DMS153 treated with DMSO at 0.1 percent for 48 hours (cell line): ENCODE measurements around the gene ZNF460.
"Not testable (repeated sequence)": the region's sequence is repeated elsewhere in the genome, so short reads cannot be mapped to it uniquely, and the experiment has no call there.

Source experiments
- DNase-seq: peaks from one replicate; lab custom pipeline; 2025; ENCODE audit not compliant: unreplicated experiment; lab: John Stamatoyannopoulos, UW

ZNF460 gene

DNA sequence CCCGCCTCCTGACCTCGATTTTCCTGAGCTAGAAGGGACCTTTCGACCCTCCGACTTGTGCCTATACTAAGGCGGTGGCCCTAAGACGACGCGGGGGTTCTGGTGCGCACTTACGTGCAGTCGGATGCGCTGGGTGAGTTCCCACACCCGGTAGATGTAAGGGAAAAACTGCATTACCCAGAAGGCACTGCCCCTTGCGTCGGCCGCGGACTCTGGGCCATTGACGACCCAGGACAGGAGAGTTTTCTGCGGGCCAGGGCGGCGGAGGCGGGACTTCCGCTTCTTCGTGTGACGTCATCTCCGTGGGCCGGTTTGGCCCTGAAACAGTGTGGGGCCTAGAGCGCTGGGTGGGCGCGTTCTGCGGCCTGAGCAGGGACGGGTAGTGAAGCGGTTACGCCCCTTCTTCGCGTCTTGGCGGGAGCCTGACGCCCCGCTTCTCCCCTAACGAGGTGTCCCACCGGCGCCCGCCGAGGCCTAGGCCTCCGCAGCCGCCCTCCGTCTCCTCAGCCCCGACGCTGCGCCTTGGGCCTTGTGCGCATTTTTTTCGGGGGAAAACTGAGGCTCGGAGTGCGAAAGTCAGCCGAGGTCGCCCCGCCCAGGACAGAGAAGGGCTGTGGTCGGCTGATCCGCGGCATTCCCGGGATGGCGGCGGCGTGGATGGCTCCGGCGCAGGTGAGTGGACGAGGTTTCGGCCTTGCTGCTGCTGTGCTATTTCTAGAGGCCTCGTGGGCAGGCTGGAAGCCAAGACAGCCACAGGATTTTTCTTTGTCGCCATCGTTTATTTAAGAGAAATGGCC lies at the start of gene ZNF460:
ZNF460 (plus strand) TSS at position 321 of the 797 bp plus-strand sequence; CDS start at position 643, 322 bp downstream.
- peak; percentile 84 for DNase-seq

GRCh38 chr19:57231686-57232085 lies 48.6 kb upstream of the ZNF460 start:
- DNase-seq = no peak

DNA sequence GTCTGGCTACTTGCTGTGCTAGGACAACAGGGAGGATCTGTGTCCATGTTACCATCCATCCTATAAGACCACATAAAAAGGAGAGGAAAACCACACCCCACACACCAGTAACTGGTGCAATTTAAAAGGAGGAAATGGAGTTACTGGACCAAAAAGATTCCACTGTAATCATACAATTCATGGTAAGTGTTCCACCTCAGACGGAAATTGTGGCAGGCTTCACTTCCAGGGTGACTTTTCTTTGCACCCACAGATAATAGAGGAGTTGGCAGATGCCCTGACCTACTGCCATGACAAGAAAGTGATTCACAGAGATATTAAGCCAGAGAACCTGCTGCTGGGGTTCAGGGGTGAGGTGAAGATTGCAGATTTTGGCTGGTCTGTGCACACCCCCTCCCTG lies 47.1 kb upstream of the ZNF460 start:
- no peak for DNase-seq

GRCh38 chr19:57239982-57240310 lies 40.3 kb upstream of the ZNF460 start:
- DNase-seq = no peak

- peak; percentile 74 for DNase-seq
These were observed 39.8 kb upstream of the ZNF460 start, which contains the start of gene ZNF805 for GRCh38 chr19:57240311-57241090. Gene ZNF805 (plus strand): TSS chr19:57240632. CDS start chr19:57240892, 260 bp downstream.

DNA sequence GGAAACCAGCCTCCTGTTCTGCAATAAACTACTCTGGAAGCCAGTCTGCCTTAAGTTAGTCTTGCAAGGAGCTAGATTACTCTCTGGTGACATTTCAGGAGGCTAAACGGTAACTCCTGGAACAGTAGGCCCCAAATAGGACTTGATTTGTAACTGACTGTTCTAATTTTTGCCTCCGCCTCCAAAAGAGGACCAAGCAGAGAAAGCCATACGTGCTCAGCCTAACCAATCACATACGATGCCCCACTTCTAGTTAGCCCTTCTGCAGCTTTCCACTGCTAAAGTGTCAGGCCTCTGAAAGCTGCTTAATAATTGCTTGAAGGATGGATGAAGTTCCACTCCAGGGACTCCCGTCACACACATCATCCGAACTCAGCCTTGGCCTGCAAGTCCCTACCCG lies 39.1 kb upstream of the ZNF460 start:
- no peak for DNase-seq

GRCh38 chr19:57242821-57243220 lies 37.5 kb upstream of the ZNF460 start:
- DNase-seq = no peak

- DNase-seq = no peak
These were observed 35.8 kb upstream of the ZNF460 start for GRCh38 chr19:57244513-57244912.

DNA sequence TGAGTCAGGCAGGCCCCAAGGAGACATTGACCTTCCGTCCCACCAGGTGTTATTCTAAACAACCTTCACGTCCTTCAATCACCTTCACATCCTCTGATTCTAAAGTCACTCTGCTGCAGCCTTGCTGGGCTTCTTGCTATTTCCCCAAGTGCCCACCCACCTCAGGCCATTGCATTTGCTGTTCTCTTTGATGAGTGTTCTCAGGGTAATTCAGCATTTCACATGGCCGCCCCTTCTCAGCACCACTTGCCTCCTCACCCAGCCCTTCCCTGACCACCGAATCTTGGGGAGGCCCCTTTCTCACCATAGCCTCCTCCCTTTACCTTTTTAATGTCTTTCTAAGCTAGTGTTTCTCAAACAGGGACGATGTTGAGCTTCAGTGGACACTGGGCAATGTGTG lies 35.2 kb upstream of the ZNF460 start:
- no peak for DNase-seq

- no peak for DNase-seq
These were observed 34.3 kb upstream of the ZNF460 start for GRCh38 chr19:57245959-57246358.

GRCh38 chr19:57248646-57249045 lies 31.6 kb upstream of the ZNF460 start:
- DNase-seq = no peak

DNA sequence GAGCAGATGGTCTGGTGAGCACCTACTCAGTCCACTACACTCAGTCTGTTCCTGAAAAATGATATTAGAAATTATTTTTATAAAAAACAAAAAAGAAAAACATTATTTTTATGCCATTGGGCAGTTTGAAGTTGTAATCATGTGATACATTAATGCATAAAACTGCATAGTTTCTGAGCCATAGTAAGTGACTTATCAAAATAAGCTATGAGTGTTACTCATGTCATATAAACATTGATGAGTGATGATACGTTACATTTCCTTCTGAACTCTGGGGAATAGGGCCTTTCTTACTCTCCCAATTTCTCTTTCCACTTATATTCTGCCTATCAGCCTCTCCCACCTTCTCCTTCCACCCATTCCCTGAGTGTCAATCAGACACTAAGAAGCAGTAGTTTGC lies 31.0 kb upstream of the ZNF460 start:
- DNase-seq = no peak

DNA sequence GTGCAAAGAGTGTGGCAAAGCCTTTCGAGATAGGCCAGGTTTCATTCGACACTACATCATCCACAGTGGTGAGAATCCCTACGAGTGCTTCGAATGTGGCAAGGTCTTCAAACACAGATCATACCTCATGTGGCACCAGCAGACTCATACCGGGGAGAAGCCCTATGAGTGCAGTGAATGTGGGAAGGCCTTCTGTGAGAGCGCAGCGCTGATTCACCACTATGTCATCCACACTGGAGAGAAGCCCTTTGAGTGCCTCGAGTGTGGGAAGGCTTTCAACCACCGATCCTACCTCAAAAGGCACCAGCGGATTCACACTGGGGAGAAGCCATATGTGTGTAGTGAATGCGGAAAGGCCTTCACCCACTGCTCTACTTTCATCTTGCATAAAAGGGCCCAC lies 26.5 kb upstream of the ZNF460 start:
- not testable (repeated sequence) for DNase-seq

DNA sequence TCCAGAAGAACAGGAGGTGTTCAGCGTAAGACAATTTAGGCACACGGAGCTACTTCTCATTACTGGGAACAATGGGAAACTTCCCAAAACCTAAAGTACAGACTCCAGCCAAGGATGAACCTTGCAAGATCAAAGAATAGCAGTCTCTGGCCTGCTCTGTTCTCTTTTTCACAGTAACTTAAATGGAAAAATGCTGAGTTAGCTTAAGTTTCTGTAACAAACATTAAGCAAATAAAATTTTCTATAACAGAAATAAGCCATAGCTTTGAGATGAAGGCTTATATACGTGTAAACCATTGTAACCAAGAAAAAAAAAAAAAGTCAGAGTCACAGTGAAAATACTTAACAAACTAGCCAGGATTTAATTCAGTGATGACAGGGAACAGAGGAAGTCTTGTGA lies 18.2 kb upstream of the ZNF460 start:
- no peak for DNase-seq

DNA sequence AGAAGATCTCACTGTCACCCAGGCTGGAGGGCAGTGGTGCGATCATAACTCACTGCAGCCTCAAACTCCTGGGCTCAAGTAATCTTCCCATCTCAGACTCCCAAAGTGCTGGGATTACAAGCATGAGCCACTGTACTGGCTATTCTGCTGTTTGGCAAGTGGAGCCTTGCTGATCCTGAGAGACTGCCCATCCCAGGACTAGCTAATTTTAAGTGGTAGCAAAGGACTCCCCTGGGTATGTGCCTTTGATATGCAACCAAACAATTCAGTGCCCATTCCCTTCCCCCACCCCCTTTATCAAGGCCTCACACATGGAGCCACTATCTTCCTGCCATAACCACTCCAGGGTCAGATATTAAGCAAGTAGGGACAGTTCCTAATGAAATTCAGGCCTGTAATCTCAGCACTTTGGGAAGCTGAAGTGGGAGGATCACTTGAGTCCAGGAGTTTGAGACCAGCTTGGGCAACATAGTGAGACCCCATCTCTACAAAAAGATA lies 17.0 kb upstream of the ZNF460 start:
- DNase-seq = no peak

DNA sequence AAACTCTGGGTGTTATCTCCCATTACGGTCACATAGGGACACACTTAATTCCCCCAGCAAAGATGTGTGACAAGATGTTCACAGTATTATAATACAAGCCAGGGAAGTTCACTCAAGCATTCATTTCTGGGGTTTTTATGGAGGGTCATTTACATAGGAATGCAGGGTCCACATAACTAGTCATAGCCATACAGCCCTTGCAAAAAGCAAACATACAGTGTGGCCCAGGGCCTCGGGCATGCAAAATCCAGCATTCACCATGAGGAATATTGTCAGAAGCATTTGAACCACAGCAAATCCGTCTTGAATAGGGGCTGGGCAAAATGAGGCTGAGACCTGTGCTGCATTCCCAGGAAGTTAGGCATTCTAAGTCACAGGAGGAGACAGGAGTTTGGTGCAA lies 13.0 kb upstream of the ZNF460 start:
- DNase-seq = no peak

- DNase-seq = no peak
These were observed 10.6 kb upstream of the ZNF460 start for GRCh38 chr19:57269515-57270250.

GRCh38 chr19:57271280-57271679 lies 9.0 kb upstream of the ZNF460 start:
- DNase-seq = no peak

DNA sequence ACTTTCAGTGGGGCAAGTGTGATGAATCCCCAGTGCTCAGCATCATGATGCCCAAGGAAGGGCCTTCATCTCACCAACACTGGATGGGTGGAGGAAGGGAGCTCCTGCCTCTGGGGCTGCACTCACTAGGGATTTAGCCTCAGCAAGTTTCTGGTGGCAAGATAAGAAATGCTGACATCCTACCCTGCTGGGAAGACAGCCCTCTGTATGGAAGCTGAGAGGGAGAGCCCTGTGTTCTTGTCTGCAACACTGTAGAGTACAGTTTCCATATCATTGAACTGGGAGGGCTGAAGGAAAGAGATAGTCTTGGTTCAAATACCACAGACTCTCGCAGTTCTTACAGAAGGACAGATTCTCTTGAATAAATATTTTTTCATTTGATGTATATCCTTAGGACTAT lies 7.3 kb upstream of the ZNF460 start:
- DNase-seq = no peak

- no peak for DNase-seq
These were observed 3.9 kb upstream of the ZNF460 start for GRCh38 chr19:57276430-57276829.

DNA sequence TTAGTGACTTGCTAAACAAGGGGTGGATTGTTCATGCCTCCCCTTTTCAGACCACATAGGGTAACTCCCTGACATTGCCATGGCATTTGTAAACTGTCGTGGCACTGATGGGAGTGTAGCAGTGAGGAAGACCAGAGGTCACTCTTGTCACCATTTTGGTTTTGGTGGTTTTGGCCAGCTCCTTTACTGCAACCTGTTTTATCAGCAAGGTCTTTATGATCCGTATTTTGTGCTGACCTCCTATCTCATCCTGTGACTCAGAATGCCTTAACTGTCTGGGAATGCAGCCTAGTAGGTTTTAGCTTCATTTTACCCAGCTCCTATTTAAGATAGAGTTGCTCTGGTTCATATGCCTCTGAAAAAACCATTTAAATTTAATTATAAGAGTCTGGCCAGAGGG lies 1.8 kb upstream of the ZNF460 start:
- not testable (repeated sequence) for DNase-seq
